Stimulated activated CD4-positive, alpha-beta T cell treated with anti-CD3 and anti-CD28 coated beads, Interleukin-15, amount 100 ng/mL, for 24 hours (primary cell): ENCODE results near the gene SLC35A4.
"Not testable (repeated sequence)": the region's sequence is repeated elsewhere in the genome, so short reads cannot be mapped to it uniquely, and the experiment has no call there.

Experiments used
- DNase-seq: peaks from one replicate; pipeline ENCODE4 v3.0.0-alpha.2; 2020

Gene SLC35A4

GRCh38 chr5:140593070-140593469 is 28.4 kb downstream of the SLC35A4 start:
- DNase-seq: not testable (repeated sequence)

- no peak for DNase-seq
Observed at GRCh38 chr5:140594169-140594568, 29.5 kb downstream of the SLC35A4 start.

GRCh38 chr5:140595538-140596300 is 31.1 kb downstream of the SLC35A4 start:
- DNase-seq: no peak

GRCh38 chr5:140596321-140596741 is 31.7 kb downstream of the SLC35A4 start:
- no peak for DNase-seq

GRCh38 chr5:140598836-140599235 is 34.2 kb downstream of the SLC35A4 start:
- no peak for DNase-seq

- DNase-seq: no peak
Observed at GRCh38 chr5:140600096-140600495, 35.5 kb downstream of the SLC35A4 start.

- DNase-seq: no peak
Observed at GRCh38 chr5:140602147-140602546, 37.5 kb downstream of the SLC35A4 start.

GRCh38 chr5:140603446-140603698 is 38.7 kb downstream of the SLC35A4 start:
- not testable (repeated sequence) for DNase-seq

- DNase-seq: no peak
Observed at GRCh38 chr5:140603734-140604133, 39.1 kb downstream of the SLC35A4 start.

- no peak for DNase-seq
Observed at GRCh38 chr5:140605879-140606278, 41.3 kb downstream of the SLC35A4 start.

- no peak for DNase-seq
Observed at GRCh38 chr5:140607031-140607430, 42.4 kb downstream of the SLC35A4 start.

- DNase-seq: no peak
Observed at GRCh38 chr5:140608722-140609121, 44.1 kb downstream of the SLC35A4 start.

- DNase-seq: no peak
Observed at GRCh38 chr5:140609126-140609525, 44.5 kb downstream of the SLC35A4 start.

GRCh38 chr5:140611020-140611521 is 46.4 kb downstream of the SLC35A4 start:
- no peak for DNase-seq
